Skin of body (tissue), 1 donor: ENCODE measurements around the gene MPL. TPM values are rescaled to one million over a fixed set of nuclear protein-coding genes. Genes with fewer than 3 reads are reported as not detected.

ENCODE experiments used
- total RNA-seq: library from RNA; depleted of rRNA; stranded (reverse); fragments of >200 nt; gene quantifications from one replicate; pipeline ENCODE4 v1.2.3, GENCODE V29; 2014

MPL gene
- total RNA-seq, 1 donor from 2014 or later = 0.10 TPM

Other genes with a start within 250 kb of the MPL start
- gene EBNA1BP2, start 165.5 kb upstream of the MPL start, total RNA-seq = 33.5 TPM
- 0.39 TPM for gene CFAP57, start 165.5 kb upstream of the MPL start, total RNA-seq
- 1.3 TPM for gene TMEM125, start 67.8 kb upstream of the MPL start, total RNA-seq
- 0.99 TPM for gene C1orf210, start 52.2 kb upstream of the MPL start, total RNA-seq
- 19.5 TPM for gene TIE1, start 36.8 kb upstream of the MPL start, total RNA-seq
- gene CDC20, start 21.2 kb downstream of the MPL start, total RNA-seq = 11.2 TPM
- gene ELOVL1, start 30.2 kb downstream of the MPL start, total RNA-seq = 33.2 TPM
- gene MED8, start 52.0 kb downstream of the MPL start, total RNA-seq = 31.5 TPM
- gene SZT2, start 52.1 kb downstream of the MPL start, total RNA-seq = 25.9 TPM
- 27.5 TPM for gene HYI, start 116.1 kb downstream of the MPL start, total RNA-seq
- gene PTPRF, start 193.1 kb downstream of the MPL start, total RNA-seq = 79.3 TPM